ENCODE results near the gene NUP98. TPM values are rescaled to one million over a fixed set of nuclear protein-coding genes. Genes with fewer than 3 reads are reported as not detected.
"Not testable (repeated sequence)": the region's sequence is repeated elsewhere in the genome, so short reads cannot be mapped to it uniquely, and the experiment has no call there.

NUP98 gene
- total RNA-seq, 1 donor from 2014 or later = 47.8 TPM

- Mint-ChIP-seq H3K4me1 (ENCODE audit: low read depth) (no peaks in the 10 kb centered on the region), H3K4me3 (ENCODE audit: unreplicated experiment) (no peak overlapping the region), H3K27me3 (ENCODE audit: low read depth) (no peaks in the 10 kb centered on the region), H3K9me3 (ENCODE audit: low read depth) (no peaks in the 10 kb centered on the region), H3K36me3 (ENCODE audit: low read depth) (peaks cover 35% of the 10 kb centered on the region), H3K27ac (ENCODE audit: unreplicated experiment) (no peak overlapping the region)
- no peak for TF ChIP-seq CTCF (IDR thresholded peaks at IDR 0.05)
- DNase-seq (ENCODE audit: low spot score) = no peak
Observed at GRCh38 chr11:3767536-3767935, 29.8 kb downstream of the NUP98 start.

GRCh38 chr11:3766836-3767235 lies 30.5 kb downstream of the NUP98 start:
- H3K36me3 Mint-ChIP-seq (ENCODE audit: low read depth) = peaks cover 36% of the 10 kb centered on the region
- DNase-seq (ENCODE audit: low spot score); H3K4me1 Mint-ChIP-seq (ENCODE audit: low read depth); H3K27me3 Mint-ChIP-seq (ENCODE audit: low read depth); H3K27ac Mint-ChIP-seq (ENCODE audit: unreplicated experiment); H3K9me3 Mint-ChIP-seq (ENCODE audit: low read depth); H3K4me3 Mint-ChIP-seq (ENCODE audit: unreplicated experiment): not testable (repeated sequence)

- H3K27me3 Mint-ChIP-seq (ENCODE audit: low read depth) = no peaks in the 10 kb centered on the region
- no peak overlapping the region for H3K4me3 Mint-ChIP-seq (ENCODE audit: unreplicated experiment)
- H3K27ac Mint-ChIP-seq (ENCODE audit: unreplicated experiment) = no peak overlapping the region
- no peak for DNase-seq (ENCODE audit: low spot score)
- H3K4me1 Mint-ChIP-seq (ENCODE audit: low read depth) = no peaks in the 10 kb centered on the region
- peaks cover 38% of the 10 kb centered on the region for H3K36me3 Mint-ChIP-seq (ENCODE audit: low read depth)
- no peak for TF ChIP-seq CTCF (IDR thresholded peaks at IDR 0.05)
- H3K9me3 Mint-ChIP-seq (ENCODE audit: low read depth) = no peaks in the 10 kb centered on the region
Observed at GRCh38 chr11:3764266-3764665, 33.1 kb downstream of the NUP98 start.

GRCh38 chr11:3755151-3755550 lies 42.2 kb downstream of the NUP98 start:
- no peak for DNase-seq (ENCODE audit: low spot score)
- Mint-ChIP-seq H3K27ac (ENCODE audit: unreplicated experiment) (no peak overlapping the region), H3K9me3 (ENCODE audit: low read depth) (no peaks in the 10 kb centered on the region), H3K36me3 (ENCODE audit: low read depth) (peaks cover 36% of the 10 kb centered on the region), H3K27me3 (ENCODE audit: low read depth) (no peaks in the 10 kb centered on the region), H3K4me1 (ENCODE audit: low read depth) (no peaks in the 10 kb centered on the region), H3K4me3 (ENCODE audit: unreplicated experiment) (no peak overlapping the region)
- no peak for TF ChIP-seq CTCF (IDR thresholded peaks at IDR 0.05)

GRCh38 chr11:3753110-3753509 lies 44.2 kb downstream of the NUP98 start:
- H3K9me3 Mint-ChIP-seq (ENCODE audit: low read depth) = no peaks in the 10 kb centered on the region
- DNase-seq (ENCODE audit: low spot score) = no peak
- H3K36me3 Mint-ChIP-seq (ENCODE audit: low read depth) = peaks cover 29% of the 10 kb centered on the region
- H3K4me3 Mint-ChIP-seq (ENCODE audit: unreplicated experiment) = no peak overlapping the region
- TF ChIP-seq CTCF (IDR thresholded peaks at IDR 0.05) = no peak
- H3K27me3 Mint-ChIP-seq (ENCODE audit: low read depth) = no peaks in the 10 kb centered on the region
- peaks cover under 1% of the 10 kb centered on the region for H3K4me1 Mint-ChIP-seq (ENCODE audit: low read depth)
- no peak overlapping the region for H3K27ac Mint-ChIP-seq (ENCODE audit: unreplicated experiment)

GRCh38 chr11:3747704-3748103 lies 49.6 kb downstream of the NUP98 start:
- no peak overlapping the region for H3K4me3 Mint-ChIP-seq (ENCODE audit: unreplicated experiment)
- H3K27me3 Mint-ChIP-seq (ENCODE audit: low read depth) = no peaks in the 10 kb centered on the region
- peaks cover 23% of the 10 kb centered on the region for H3K36me3 Mint-ChIP-seq (ENCODE audit: low read depth)
- no peak for DNase-seq (ENCODE audit: low spot score)
- no peak for TF ChIP-seq CTCF (IDR thresholded peaks at IDR 0.05)
- H3K9me3 Mint-ChIP-seq (ENCODE audit: low read depth) = no peaks in the 10 kb centered on the region
- peak overlapping the region; percentile 37 for H3K27ac Mint-ChIP-seq (ENCODE audit: unreplicated experiment)
- H3K4me1 Mint-ChIP-seq (ENCODE audit: low read depth) = peaks cover 7% of the 10 kb centered on the region

All from chondrocyte (in vitro differentiated cells).